ENCODE data around the gene KCNK3.

Gene KCNK3

GRCh38 chr2:26715528-26716270, 23.2 kb downstream of the KCNK3 start:
- no peak for DNase-seq

- DNase-seq: no peak
Measured at GRCh38 chr2:26716340-26716739, 23.8 kb downstream of the KCNK3 start.

GRCh38 chr2:26716769-26717168, 24.2 kb downstream of the KCNK3 start:
- DNase-seq: no peak

- no peak for DNase-seq
Measured at GRCh38 chr2:26717362-26717761, 24.8 kb downstream of the KCNK3 start.

- no peak for DNase-seq
Measured at GRCh38 chr2:26718949-26719686, 26.6 kb downstream of the KCNK3 start.

- peak; percentile 62 for DNase-seq
Measured at GRCh38 chr2:26720322-26721114, 28.0 kb downstream of the KCNK3 start.

- no peak for DNase-seq
Measured at GRCh38 chr2:26721115-26722032, 28.9 kb downstream of the KCNK3 start.

- no peak for DNase-seq
Measured at GRCh38 chr2:26722328-26722727, 29.8 kb downstream of the KCNK3 start.

GRCh38 chr2:26722911-26723310, 30.4 kb downstream of the KCNK3 start:
- DNase-seq: no peak

GRCh38 chr2:26723475-26723874, 31.0 kb downstream of the KCNK3 start:
- no peak for DNase-seq

GRCh38 chr2:26723991-26724750, 31.6 kb downstream of the KCNK3 start:
- DNase-seq: no peak

GRCh38 chr2:26724784-26725520, 32.4 kb downstream of the KCNK3 start:
- no peak for DNase-seq

GRCh38 chr2:26725521-26725820, 32.9 kb downstream of the KCNK3 start:
- no peak for DNase-seq

GRCh38 chr2:26726228-26726627, 33.7 kb downstream of the KCNK3 start:
- no peak for DNase-seq

- no peak for DNase-seq
Measured at GRCh38 chr2:26727641-26728561, 35.4 kb downstream of the KCNK3 start.

GRCh38 chr2:26729311-26729710, 36.8 kb downstream of the KCNK3 start:
- no peak for DNase-seq

GRCh38 chr2:26730549-26731344, 38.2 kb downstream of the KCNK3 start:
- DNase-seq: no peak

GRCh38 chr2:26731714-26732113, 39.2 kb downstream of the KCNK3 start:
- no peak for DNase-seq

GRCh38 chr2:26732446-26732845, 39.9 kb downstream of the KCNK3 start:
- no peak for DNase-seq
